WERI-Rb-1 (cell line): ENCODE measurements around the gene GRID1.

Experiments
- DNase-seq: peaks from one replicate; pipeline ENCODE4 v3.0.0-alpha.2; 2020
- H3K27ac ChIP-seq: fragments of 250-450 bp; sonication (Bioruptor Pico); 2 replicates; pipeline ENCODE4 v1.5.1; 2020; ENCODE audit warnings: mild to moderate bottlenecking, moderate library complexity
- H3K27me3 ChIP-seq: fragments of 250-450 bp; sonication (Bioruptor Pico); 2 replicates; pipeline ENCODE4 v1.5.1; 2021; ENCODE audit warnings: mild to moderate bottlenecking, low read depth, moderate library complexity; ENCODE audit not compliant: insufficient read depth, severe bottlenecking
- H3K36me3 ChIP-seq: fragments of 250-450 bp; sonication (Bioruptor Pico); 2 replicates; pipeline ENCODE4 v1.5.1; 2020; ENCODE audit warnings: mild to moderate bottlenecking, moderate library complexity
- H3K4me3 ChIP-seq: 2 replicates; pipeline ENCODE4 v1.5.1; 2011; ENCODE audit warnings: low read depth, mild to moderate bottlenecking, control low read depth, low read length
- H3K9me3 ChIP-seq: fragments of 250-450 bp; sonication (Bioruptor Pico); 2 replicates; pipeline ENCODE4 v1.5.1; 2021; ENCODE audit warnings: mild to moderate bottlenecking, moderate library complexity; ENCODE audit not compliant: severe bottlenecking
- TF ChIP-seq, protein P1 (sequence below): IDR thresholded peaks from 2 replicates; pipeline ENCODE4 v1.5.1; 2011; ENCODE audit warnings: low read depth, mild to moderate bottlenecking, control low read depth, inconsistent platforms, low read length

GRID1 gene

DNA sequence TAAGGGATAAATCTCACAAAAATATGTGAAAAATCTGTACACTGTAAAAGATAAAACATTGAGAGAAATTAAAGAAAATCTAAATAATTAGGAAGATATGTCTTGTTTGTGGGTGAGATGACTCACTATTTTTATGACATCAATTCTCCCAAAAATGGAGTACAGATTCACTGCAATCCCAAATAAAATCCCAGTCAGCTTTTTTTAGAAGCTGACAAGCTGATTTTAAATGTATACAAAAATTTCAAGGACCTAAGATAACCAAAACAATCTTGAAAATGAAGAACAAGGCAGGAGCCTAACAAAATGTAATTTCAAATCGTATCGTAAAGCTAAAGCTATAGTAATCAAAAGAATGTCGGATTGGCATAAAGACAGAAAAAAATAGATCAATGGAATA is 458.1 kb downstream of the GRID1 start:
- H3K27me3 ChIP-seq = no peaks in the 10 kb centered on the region
- no peaks in the 10 kb centered on the region for H3K9me3 ChIP-seq
- no peaks in the 10 kb centered on the region for H3K36me3 ChIP-seq
- no peak overlapping the region for H3K27ac ChIP-seq
- no peak for DNase-seq
- TF ChIP-seq, protein P1, sequence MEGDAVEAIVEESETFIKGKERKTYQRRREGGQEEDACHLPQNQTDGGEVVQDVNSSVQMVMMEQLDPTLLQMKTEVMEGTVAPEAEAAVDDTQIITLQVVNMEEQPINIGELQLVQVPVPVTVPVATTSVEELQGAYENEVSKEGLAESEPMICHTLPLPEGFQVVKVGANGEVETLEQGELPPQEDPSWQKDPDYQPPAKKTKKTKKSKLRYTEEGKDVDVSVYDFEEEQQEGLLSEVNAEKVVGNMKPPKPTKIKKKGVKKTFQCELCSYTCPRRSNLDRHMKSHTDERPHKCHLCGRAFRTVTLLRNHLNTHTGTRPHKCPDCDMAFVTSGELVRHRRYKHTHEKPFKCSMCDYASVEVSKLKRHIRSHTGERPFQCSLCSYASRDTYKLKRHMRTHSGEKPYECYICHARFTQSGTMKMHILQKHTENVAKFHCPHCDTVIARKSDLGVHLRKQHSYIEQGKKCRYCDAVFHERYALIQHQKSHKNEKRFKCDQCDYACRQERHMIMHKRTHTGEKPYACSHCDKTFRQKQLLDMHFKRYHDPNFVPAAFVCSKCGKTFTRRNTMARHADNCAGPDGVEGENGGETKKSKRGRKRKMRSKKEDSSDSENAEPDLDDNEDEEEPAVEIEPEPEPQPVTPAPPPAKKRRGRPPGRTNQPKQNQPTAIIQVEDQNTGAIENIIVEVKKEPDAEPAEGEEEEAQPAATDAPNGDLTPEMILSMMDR = no peak
- no peak overlapping the region for H3K4me3 ChIP-seq

DNA sequence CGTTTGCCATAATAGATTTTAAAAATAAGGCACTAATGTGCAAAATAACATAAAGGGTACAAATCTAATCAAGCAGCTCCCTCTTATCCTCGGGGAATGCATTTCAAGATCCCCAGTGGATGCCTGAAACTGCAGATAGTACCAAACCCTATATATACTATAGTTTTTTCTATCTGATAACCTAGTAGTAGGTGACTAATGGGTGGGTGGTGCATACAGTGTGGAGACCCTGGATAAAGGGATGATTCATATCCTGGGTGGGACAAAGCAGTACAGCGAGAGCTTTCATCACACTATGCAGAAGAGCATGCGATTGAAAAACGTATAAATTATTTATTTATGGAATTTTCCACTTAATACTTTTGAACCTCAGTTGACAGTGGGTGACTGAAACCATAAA is 464.5 kb downstream of the GRID1 start:
- no peak overlapping the region for H3K27ac ChIP-seq
- H3K4me3 ChIP-seq = no peak overlapping the region
- TF ChIP-seq, protein P1 = no peak
- no peaks in the 10 kb centered on the region for H3K9me3 ChIP-seq
- DNase-seq = no peak
- H3K36me3 ChIP-seq = no peaks in the 10 kb centered on the region
- no peaks in the 10 kb centered on the region for H3K27me3 ChIP-seq

DNA sequence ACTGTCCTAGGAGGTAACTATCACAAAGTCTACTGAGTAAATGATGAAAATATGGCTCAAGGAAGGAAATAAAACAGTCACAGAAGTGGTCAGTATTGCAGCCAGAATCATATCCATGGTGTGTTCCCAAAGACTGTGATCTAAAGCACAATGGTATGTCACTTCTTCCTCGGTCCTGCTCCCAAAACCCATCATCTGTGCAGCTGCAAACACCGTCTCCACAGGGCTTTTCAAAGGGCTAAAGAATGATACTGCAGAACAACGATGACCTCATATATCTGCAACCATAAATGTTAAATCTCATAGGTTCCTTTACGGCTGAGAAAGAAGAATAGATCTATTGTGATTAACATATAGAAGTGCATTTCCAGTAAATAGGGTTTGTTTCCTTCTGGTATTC is 465.0 kb downstream of the GRID1 start:
- no peak overlapping the region for H3K4me3 ChIP-seq
- H3K36me3 ChIP-seq = no peaks in the 10 kb centered on the region
- H3K27me3 ChIP-seq = no peaks in the 10 kb centered on the region
- H3K9me3 ChIP-seq = no peaks in the 10 kb centered on the region
- H3K27ac ChIP-seq = no peak overlapping the region
- no peak for DNase-seq
- TF ChIP-seq, protein P1 = no peak

DNA sequence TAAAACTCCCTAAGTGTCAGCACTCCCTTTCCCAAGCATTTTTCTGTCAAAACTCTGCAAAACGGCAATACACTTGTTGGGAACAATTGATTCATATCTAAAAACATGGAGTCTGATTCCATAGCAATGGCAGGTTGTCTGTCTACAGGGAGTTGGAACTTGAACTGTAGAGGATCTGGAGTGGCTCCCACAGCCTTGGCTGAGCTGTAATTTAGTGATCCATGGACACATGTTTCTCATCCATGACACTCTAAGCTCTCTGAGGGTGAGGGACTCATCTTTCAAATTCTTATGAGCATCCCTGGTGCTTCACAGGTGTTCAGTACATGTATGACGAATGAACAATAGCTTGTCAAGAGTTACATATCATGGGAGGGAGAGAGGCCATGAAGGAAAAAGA is 466.1 kb downstream of the GRID1 start:
- TF ChIP-seq, protein P1 = no peak
- no peak for DNase-seq
- Histone ChIP-seq H3K9me3 (no peaks in the 10 kb centered on the region), H3K36me3 (no peaks in the 10 kb centered on the region), H3K4me3 (no peak overlapping the region), H3K27ac (no peak overlapping the region), H3K27me3 (no peaks in the 10 kb centered on the region)

DNA sequence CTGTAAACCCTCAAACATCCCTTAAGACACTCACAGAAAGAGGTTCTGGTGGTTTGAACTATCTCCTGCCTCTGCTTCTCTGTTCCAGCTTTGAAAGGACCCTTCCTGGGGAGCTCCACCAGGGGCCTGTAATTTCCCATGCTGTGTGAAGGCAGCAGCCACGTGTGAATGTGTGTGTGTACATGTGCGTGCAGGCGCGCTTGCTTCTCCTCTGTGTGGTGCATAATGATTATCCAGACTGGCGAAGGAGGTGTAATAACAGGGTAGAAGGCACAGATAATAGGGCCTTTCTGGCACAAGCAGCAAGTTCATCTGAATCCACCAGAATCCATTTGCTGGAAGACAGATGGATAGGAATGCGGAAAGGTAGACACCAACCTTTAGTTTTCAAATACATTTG is 466.5 kb downstream of the GRID1 start:
- no peak overlapping the region for H3K27ac ChIP-seq
- H3K4me3 ChIP-seq = no peak overlapping the region
- no peak for DNase-seq
- no peaks in the 10 kb centered on the region for H3K9me3 ChIP-seq
- H3K36me3 ChIP-seq = no peaks in the 10 kb centered on the region
- H3K27me3 ChIP-seq = no peaks in the 10 kb centered on the region
- TF ChIP-seq, protein P1 = no peak

DNA sequence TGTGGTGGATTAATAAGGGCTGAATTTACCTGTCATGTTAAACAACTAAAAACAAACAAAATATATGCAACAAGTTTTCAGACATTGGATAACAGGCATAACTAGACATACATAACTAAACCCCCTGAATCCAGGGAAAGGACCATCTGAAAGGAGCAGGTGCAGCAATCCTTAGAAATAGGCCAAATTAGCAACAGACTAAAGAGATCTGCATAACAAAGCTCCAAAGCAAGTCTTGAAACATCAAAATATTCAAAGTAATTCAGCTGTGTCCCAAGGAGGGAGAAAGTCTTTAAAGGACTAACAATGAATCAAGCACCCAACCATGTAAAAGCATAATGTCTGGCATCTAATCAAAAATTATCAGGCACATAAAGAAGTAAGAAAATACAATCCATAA is 475.1 kb downstream of the GRID1 start:
- no peak for DNase-seq
- H3K36me3 ChIP-seq = no peaks in the 10 kb centered on the region

More for the DNA sequence above, 475.1 kb downstream of the GRID1 start:
- no peaks in the 10 kb centered on the region for H3K9me3 ChIP-seq
- H3K27me3 ChIP-seq = no peaks in the 10 kb centered on the region
- no peak overlapping the region for H3K4me3 ChIP-seq
- TF ChIP-seq, protein P1 = no peak
- H3K27ac ChIP-seq = no peak overlapping the region
